Uterus (tissue), 4 donors: ENCODE results near the gene TNNI2. TPM values are rescaled to one million over a fixed set of nuclear protein-coding genes. Genes with fewer than 3 reads are reported as not detected.

Experiments used
- DNase-seq, 2 donors: peaks; one replicate each; pipeline ENCODE4 v3.0.0-alpha.2; 2019 to 2020
- H3K27ac ChIP-seq, 2 donors: fragments of 200-600 bp; sonication (generic); 1 replicate in 1 of 2; 2 replicates in 1 of 2; pipeline ENCODE4 v1.5.1; 2016 to 2018
- H3K27me3 ChIP-seq, 2 donors: fragments of 200-600 bp; sonication (generic); one replicate each; pipeline ENCODE4 v1.5.1; 2018 to 2019; ENCODE audit warnings: control low read depth in 1 of 2
- H3K36me3 ChIP-seq, 2 donors: fragments of 200-600 bp; sonication (generic); one replicate each; pipeline ENCODE4 v1.5.1; 2019; ENCODE audit warnings: control low read depth in 1 of 2
- H3K4me1 ChIP-seq, 2 donors: fragments of 200-600 bp; sonication (generic); one replicate each; pipeline ENCODE4 v1.5.1; 2018 to 2019; ENCODE audit warnings: control low read depth in 1 of 2
- H3K4me3 ChIP-seq, 2 donors: fragments of 200-600 bp; sonication (generic); 1 replicate in 1 of 2; 2 replicates in 1 of 2; pipeline ENCODE4 v1.5.1; 2018 to 2019; ENCODE audit warnings: mild to moderate bottlenecking in 1 of 2
- H3K9me3 ChIP-seq, 2 donors: fragments of 200-600 bp; sonication (generic); one replicate each; pipeline ENCODE4 v1.5.1; 2019; ENCODE audit warnings: control low read depth in 1 of 2
- POLR2A ChIP-seq, 2 donors: fragments of 450-650 bp; IDR thresholded peaks; one replicate each; pipeline ENCODE4 v1.6.1; 2016; ENCODE audit warnings: antibody characterized with exemption in 2 of 2, mild to moderate bottlenecking in 1 of 2, moderate library complexity in 1 of 2
- intact Hi-C: fragments of 100-400 bp; cut with DNase I; formaldehyde crosslinking; loops from one replicate; pipeline ENCODE4 v1.15.1; 2023; ENCODE audit warnings: low total_unique reads
- total RNA-seq, 4 donors: library from RNA; depleted of rRNA in 3 of 4; stranded (reverse); fragments of >200 nt in 3 of 4; gene quantifications; one replicate each; pipeline versions ENCODE4 v1.1.0 to v1.2.4, GENCODE V29; 2014 to 2023
- TF ChIP-seq, protein P1 (sequence below), 4 experiments: fragments of 200-600 bp in 2 of 4; fragments of 450-650 bp in 2 of 4; sonication (generic) in 2 of 4; IDR thresholded peaks; one replicate each; pipeline ENCODE4 v1.5.1; 2016 to 2019; ENCODE audit warnings: antibody characterized with exemption in 4 of 4, mild to moderate bottlenecking in 2 of 4, moderate library complexity in 1 of 4
- donor health status: DM: yes; HTN: yes; CAD: no.

The TNNI2 gene
- total RNA-seq, 4 donors from 2014 or later: 0.95 to 1.5 TPM; not detected in 2

DNA sequence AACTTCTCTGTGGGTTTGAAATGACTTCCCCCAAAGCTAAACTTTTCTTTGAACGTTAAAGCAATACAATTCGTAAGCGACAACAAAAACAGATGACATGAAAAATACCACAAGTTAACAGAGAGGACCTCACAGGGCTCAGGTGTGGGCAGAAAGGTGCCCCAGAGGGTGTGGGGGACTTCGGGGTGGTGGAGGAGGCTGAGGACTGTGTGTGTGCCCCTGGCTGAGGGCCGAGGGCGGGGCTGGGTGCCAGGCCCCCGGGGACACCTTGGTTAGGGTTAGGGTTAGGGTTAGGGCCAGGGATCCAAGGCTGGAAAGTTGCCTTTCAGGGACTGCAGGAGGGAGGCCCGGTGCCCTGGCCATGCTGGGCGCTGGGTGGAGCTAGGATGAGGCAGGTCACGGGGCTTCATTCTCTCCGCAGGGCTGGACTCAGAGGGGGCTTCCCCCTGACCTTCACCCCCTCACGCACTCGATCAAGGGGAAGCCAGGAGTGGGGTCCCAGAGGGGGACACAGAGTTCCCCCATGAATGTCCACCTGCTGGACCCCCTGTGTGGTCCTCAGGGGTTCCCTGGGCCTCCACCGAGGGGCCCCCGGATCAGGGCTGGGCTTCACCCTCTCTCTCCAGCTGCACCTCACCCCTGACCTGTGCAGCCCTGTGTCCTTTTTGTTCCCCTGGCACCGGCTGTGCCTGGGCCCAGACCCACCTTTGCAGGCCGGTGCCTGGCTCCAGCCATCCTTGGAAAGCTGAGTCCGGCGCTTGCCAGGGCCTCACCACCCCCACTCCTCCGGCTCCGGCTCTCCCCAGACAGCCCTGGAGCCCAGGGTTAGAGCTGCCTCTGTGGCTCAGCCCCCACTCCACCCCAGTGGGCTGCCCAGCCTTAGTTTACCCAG lies 7.0 kb downstream of the TNNI2 start:
- Histone ChIP-seq H3K27ac (no peak overlapping the region), H3K4me3 (no peak overlapping the region), H3K27me3 (no peaks in the 10 kb centered on the region), H3K4me1 (no peaks in the 10 kb centered on the region), H3K36me3 (no peaks in the 10 kb centered on the region), H3K9me3 (no peaks in the 10 kb centered on the region)
- intact Hi-C loops: no loop called here
- DNase-seq: no peak
- TF ChIP-seq, protein P1, sequence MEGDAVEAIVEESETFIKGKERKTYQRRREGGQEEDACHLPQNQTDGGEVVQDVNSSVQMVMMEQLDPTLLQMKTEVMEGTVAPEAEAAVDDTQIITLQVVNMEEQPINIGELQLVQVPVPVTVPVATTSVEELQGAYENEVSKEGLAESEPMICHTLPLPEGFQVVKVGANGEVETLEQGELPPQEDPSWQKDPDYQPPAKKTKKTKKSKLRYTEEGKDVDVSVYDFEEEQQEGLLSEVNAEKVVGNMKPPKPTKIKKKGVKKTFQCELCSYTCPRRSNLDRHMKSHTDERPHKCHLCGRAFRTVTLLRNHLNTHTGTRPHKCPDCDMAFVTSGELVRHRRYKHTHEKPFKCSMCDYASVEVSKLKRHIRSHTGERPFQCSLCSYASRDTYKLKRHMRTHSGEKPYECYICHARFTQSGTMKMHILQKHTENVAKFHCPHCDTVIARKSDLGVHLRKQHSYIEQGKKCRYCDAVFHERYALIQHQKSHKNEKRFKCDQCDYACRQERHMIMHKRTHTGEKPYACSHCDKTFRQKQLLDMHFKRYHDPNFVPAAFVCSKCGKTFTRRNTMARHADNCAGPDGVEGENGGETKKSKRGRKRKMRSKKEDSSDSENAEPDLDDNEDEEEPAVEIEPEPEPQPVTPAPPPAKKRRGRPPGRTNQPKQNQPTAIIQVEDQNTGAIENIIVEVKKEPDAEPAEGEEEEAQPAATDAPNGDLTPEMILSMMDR (IDR thresholded peaks at IDR 0.05): no peak
- no peak for TF ChIP-seq POLR2A (IDR thresholded peaks at IDR 0.05)

DNA sequence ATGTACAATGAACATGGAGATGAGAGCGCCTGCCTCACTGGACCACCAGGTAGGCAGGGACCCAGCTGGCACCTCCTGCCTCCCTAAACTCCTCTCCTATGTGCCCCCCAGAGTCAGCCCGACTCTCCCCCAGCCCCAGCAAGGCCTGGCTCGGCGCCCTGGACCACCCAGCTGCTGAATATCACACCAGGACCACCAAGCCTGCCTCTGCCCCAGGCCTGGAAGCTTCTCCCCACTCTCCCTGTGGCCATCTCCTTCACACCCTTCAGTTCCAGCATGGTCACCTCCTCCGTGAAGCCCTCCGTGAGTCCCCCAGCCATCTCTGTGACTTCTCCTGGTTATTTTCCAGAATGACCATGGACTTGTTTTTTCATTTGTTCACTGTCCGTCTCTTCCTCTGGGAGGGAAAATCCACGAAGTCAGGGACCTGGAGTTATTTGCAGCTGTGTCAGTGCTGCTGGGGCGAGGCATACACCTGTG lies 7.7 kb downstream of the TNNI2 start:
- H3K36me3 ChIP-seq: no peaks in the 10 kb centered on the region
- no peaks in the 10 kb centered on the region for H3K27me3 ChIP-seq
- DNase-seq: no peak
- no peaks in the 10 kb centered on the region for H3K4me1 ChIP-seq
- H3K9me3 ChIP-seq: no peaks in the 10 kb centered on the region
- TF ChIP-seq POLR2A (IDR thresholded peaks at IDR 0.05): no peak
- TF ChIP-seq, protein P1 (IDR thresholded peaks at IDR 0.05): no peak
- intact Hi-C loops: no loop called here
- no peak overlapping the region for H3K27ac ChIP-seq
- no peak overlapping the region for H3K4me3 ChIP-seq

DNA sequence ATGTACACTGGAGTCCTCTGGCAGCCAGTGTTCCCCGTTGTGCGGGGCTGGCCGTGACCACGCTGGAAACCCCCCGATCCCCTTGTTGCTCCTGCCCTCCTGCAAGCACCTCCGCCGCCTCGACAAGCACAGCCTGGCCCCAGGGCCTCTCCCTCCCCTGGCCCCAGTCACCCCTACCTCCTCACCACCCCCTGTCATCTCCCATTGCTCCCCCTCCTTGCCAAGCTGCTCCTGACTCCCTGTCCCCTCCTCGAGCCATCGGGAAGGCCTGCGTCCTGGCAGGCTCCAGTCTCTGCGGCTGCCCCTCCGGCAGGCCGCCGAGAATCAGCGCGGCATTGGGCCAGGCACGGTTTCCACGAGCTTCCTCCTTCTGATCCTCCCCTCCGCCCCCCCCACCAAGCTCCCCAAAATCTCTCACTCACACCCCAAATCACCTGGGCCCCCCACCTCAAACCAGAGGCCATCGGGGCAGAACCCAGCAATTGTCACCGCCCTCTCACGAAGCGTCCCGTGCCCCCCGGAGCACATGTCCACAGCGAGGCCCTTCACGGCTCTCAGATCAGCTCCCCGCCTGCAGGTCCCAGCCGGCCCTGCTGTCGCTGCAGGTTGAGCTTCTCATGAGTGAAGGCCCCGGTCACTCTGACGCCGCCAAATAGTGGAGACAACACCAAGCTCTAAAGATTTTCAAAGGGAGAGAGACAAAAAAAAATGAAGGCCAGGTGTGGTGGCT lies 8.4 kb downstream of the TNNI2 start:
- Histone ChIP-seq H3K36me3 (no peaks in the 10 kb centered on the region), H3K4me1 (no peaks in the 10 kb centered on the region), H3K27me3 (no peaks in the 10 kb centered on the region), H3K9me3 (no peaks in the 10 kb centered on the region), H3K4me3 (no peak overlapping the region), H3K27ac (no peak overlapping the region)
- intact Hi-C loops: no loop called here
- DNase-seq: no peak
- TF ChIP-seq, protein P1 (IDR thresholded peaks at IDR 0.05): no peak
- no peak for TF ChIP-seq POLR2A (IDR thresholded peaks at IDR 0.05)

DNA sequence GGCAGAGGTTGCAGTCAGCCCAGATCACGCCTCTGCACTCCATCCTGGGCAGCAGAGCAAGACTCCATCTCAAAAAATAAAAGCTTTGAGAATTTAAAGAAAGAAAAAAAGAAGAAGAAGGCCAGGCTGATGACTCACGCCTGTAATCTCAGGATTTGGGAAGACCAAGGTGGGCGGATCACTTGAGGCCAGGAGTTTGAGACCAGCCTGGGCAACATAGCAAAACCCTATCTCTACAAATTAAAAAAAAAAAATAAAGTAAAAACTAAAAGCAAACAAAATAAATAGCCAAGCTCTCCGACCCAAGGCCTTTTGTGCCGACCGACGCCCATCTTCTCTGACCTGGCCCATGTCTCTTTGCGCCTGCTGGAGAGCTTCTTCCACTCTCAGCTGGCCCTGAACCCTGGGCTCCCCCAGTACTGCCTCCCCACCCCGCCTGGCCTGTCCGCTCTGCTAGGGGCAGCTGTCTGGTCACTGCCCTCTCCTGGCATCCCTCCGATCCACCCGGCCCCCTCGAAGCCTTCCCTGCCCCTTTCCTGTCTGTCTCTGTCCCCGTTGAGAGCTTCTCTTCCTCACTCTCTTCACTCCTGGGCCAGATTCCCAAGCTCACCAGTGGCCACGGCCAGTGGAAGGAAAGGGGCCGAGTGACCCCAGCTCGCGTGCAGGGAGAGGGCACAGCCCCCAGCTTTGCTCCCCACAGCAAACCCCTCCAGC lies 9.3 kb downstream of the TNNI2 start:
- DNase-seq: no peak
- Histone ChIP-seq H3K4me3 (no peak overlapping the region), H3K4me1 (no peaks in the 10 kb centered on the region), H3K27ac (no peak overlapping the region), H3K36me3 (no peaks in the 10 kb centered on the region), H3K27me3 (no peaks in the 10 kb centered on the region), H3K9me3 (no peaks in the 10 kb centered on the region)
- intact Hi-C loops: no loop called here
- no peak for TF ChIP-seq POLR2A (IDR thresholded peaks at IDR 0.05)
- TF ChIP-seq, protein P1 (IDR thresholded peaks at IDR 0.05): no peak
